Measurements from ENCODE around the gene FGF14.

The FGF14 gene

DNA sequence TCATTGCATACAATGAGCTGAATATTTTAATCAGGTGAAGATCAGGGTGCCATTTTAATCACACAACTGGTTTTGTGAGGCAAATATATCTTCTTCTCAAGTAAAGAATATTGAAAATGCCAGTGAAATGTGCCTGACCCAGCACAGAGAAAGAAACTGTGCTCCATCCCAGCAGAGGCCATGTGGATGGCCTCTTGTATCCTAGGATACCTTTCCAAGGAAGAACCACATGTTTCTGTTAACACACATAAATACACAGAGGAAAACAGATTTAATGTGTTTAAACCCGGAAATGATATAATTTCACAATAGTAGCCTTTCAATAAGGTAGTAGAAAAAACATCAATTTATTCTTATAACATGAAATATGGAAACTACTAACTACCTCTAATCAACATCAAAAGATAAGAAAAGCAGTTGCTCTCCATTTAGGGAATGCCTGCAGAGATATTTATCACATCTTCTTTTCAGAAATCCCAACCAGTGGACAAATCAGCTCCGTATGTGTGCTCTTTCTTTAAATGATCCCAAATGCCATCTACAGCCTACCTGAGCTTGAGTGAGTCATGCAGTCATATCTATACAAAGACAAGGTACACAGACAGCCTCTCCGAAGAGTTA is 157.1 kb downstream of the FGF14 start:
- Histone ChIP-seq H3K18ac (ENCODE audit: low read length) (no peak overlapping the region), H2BK15ac (ENCODE audit: low read length) (no peak overlapping the region), H2BK5ac (ENCODE audit: low read length) (no peak overlapping the region), H3K4me3 (ENCODE audit: low read length in 2 of 2) (no peak overlapping the region), H2BK12ac (ENCODE audit: low read length) (no peak overlapping the region), H3K27ac (replicated peaks; ENCODE audit: low read length) (no peak overlapping the region), H3K36me3 (replicated peaks in 1 of 2; ENCODE audit: control insufficient read depth in 2 of 2, insufficient read depth in 2 of 2, low read length in 2 of 2) (no peaks in the 10 kb centered on the region), H3K4me1 (ENCODE audit: control insufficient read depth in 2 of 2, insufficient read depth in 1 of 2, low read depth in 1 of 2, low read length in 2 of 2) (peaks cover 0 to 2% of the 10 kb centered on the region in 2 donors), H4K8ac (ENCODE audit: low read depth, low read length) (no peak overlapping the region), H3K9me3 (replicated peaks in 1 of 2; ENCODE audit: control insufficient read depth in 2 of 2, insufficient read depth in 1 of 2, low read depth in 1 of 2, low read length in 2 of 2) (peaks cover 0 to 5% of the 10 kb centered on the region in 2 donors), H2AFZ (ENCODE audit: low read length) (no peak overlapping the region), H3K14ac (ENCODE audit: low read length) (no peak overlapping the region), H2AK5ac (ENCODE audit: low read depth, low read length) (no peak overlapping the region), H3K9ac (ENCODE audit: low read depth, low read length, poor library complexity) (no peak overlapping the region), H3K4ac (ENCODE audit: low read length) (no peak overlapping the region), H4K91ac (ENCODE audit: low read depth, low read length, poor library complexity) (no peak overlapping the region), H3K23ac (ENCODE audit: low read depth, low read length, poor library complexity) (no peak overlapping the region), H2BK120ac (ENCODE audit: low read depth, low read length) (no peak overlapping the region), H3K27me3 (ENCODE audit: control insufficient read depth in 3 of 3, insufficient read depth in 3 of 3, low read depth in 1 of 3, low read length in 3 of 3) (no peaks in the 10 kb centered on the region), H3K4me2 (ENCODE audit: insufficient read depth, low read length, poor library complexity, severe bottlenecking) (no peak overlapping the region), H3K79me1 (ENCODE audit: low read depth, low read length) (no peaks in the 10 kb centered on the region)
- no CpG with 5 or more reads among the region's 3 CpGs for WGBS, 2 donors (ENCODE audit: extremely low coverage in 2 of 2, insufficient read length in 2 of 2, insufficient replicate concordance in 1 of 2)
- no peak for DNase-seq (ENCODE audit: low spot score)

DNA sequence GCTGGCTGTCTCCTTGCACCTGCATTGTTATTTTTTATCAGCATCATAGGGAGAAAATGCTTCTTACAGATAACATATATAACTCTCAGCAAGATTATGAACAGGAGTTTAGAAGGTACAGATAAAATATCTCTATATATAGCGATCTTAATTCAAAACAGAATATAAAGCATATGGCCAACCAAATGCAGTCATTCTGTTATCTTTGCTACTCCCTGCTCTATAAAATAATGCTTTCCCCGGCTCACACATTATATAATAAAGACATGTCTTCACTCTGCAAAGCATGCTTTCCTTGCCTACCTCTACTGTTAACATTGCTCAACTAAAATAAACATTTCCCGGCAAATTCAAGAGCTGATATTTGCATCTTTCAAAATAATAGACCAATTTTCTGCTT is 161.7 kb downstream of the FGF14 start:
- H3K79me1 ChIP-seq (ENCODE audit: low read depth, low read length): no peaks in the 10 kb centered on the region
- no peak overlapping the region for H2BK15ac ChIP-seq (ENCODE audit: low read length)
- no peak overlapping the region for H2BK12ac ChIP-seq (ENCODE audit: low read length)
- H3K9me3 ChIP-seq (replicated peaks in 1 of 2; ENCODE audit: control insufficient read depth in 2 of 2, insufficient read depth in 1 of 2, low read depth in 1 of 2, low read length in 2 of 2): peaks cover 0 to 5% of the 10 kb centered on the region in 2 donors
- H3K23ac ChIP-seq (ENCODE audit: low read depth, low read length, poor library complexity): no peak overlapping the region
- H4K91ac ChIP-seq (ENCODE audit: low read depth, low read length, poor library complexity): no peak overlapping the region
- H4K8ac ChIP-seq (ENCODE audit: low read depth, low read length): no peak overlapping the region
- no peak overlapping the region for H3K9ac ChIP-seq (ENCODE audit: low read depth, low read length, poor library complexity)
- no peak overlapping the region for H2AK5ac ChIP-seq (ENCODE audit: low read depth, low read length)
- peaks cover 1 to 2% of the 10 kb centered on the region in 2 donors for H3K4me1 ChIP-seq (ENCODE audit: control insufficient read depth in 2 of 2, insufficient read depth in 1 of 2, low read depth in 1 of 2, low read length in 2 of 2)
- no peak overlapping the region for H3K4me3 ChIP-seq (ENCODE audit: low read length in 2 of 2)
- H3K18ac ChIP-seq (ENCODE audit: low read length): no peak overlapping the region
- H2BK5ac ChIP-seq (ENCODE audit: low read length): no peak overlapping the region
- H3K27ac ChIP-seq (replicated peaks; ENCODE audit: low read length): no peak overlapping the region
- H2BK120ac ChIP-seq (ENCODE audit: low read depth, low read length): no peak overlapping the region
- no peaks in the 10 kb centered on the region for H3K27me3 ChIP-seq (ENCODE audit: control insufficient read depth in 3 of 3, insufficient read depth in 3 of 3, low read depth in 1 of 3, low read length in 3 of 3)
- H3K36me3 ChIP-seq (replicated peaks in 1 of 2; ENCODE audit: control insufficient read depth in 2 of 2, insufficient read depth in 2 of 2, low read length in 2 of 2): no peaks in the 10 kb centered on the region
- H3K4me2 ChIP-seq (ENCODE audit: insufficient read depth, low read length, poor library complexity, severe bottlenecking): no peak overlapping the region
- H3K4ac ChIP-seq (ENCODE audit: low read length): no peak overlapping the region
- DNase-seq (ENCODE audit: low spot score): no peak
- H3K14ac ChIP-seq (ENCODE audit: low read length): no peak overlapping the region
- no CpG with 5 or more reads among the region's 3 CpGs for WGBS, 2 donors (ENCODE audit: extremely low coverage in 2 of 2, insufficient read length in 2 of 2, insufficient replicate concordance in 1 of 2)
- H2AFZ ChIP-seq (ENCODE audit: low read length): no peak overlapping the region

DNA sequence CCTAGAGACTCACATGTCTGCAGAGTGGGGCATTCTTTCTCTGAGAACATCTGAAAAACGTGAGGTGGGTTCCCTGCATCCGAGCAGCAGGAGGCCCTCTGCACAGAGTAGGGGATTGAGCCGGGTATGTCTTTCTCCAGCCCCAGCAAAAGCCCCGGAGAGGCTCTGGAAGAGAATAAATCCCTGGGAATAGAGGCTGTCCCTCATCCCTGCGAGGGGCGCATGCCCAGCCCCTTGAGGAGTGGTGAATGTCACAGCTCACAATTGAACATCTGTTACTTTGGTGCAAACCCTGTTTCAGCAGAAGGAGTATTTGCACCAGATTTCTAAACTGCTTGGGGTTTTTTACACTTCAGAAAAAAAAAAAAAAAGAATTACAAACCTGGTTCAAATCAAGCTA is 164.6 kb downstream of the FGF14 start:
- H3K14ac ChIP-seq (ENCODE audit: low read length): no peak overlapping the region
- no peaks in the 10 kb centered on the region for H3K27me3 ChIP-seq (ENCODE audit: control insufficient read depth in 3 of 3, insufficient read depth in 3 of 3, low read depth in 1 of 3, low read length in 3 of 3)
- no peak overlapping the region for H2AK5ac ChIP-seq (ENCODE audit: low read depth, low read length)
- H2BK15ac ChIP-seq (ENCODE audit: low read length): no peak overlapping the region
- peak overlapping the region; percentile 52 for H3K18ac ChIP-seq (ENCODE audit: low read length)
- H2BK120ac ChIP-seq (ENCODE audit: low read depth, low read length): no peak overlapping the region
- H3K36me3 ChIP-seq (replicated peaks in 1 of 2; ENCODE audit: control insufficient read depth in 2 of 2, insufficient read depth in 2 of 2, low read length in 2 of 2): no peaks in the 10 kb centered on the region
- no peak overlapping the region for H3K9ac ChIP-seq (ENCODE audit: low read depth, low read length, poor library complexity)
- H3K4me3 ChIP-seq (ENCODE audit: low read length in 2 of 2): no peak overlapping the region
- H3K4me1 ChIP-seq (ENCODE audit: control insufficient read depth in 2 of 2, insufficient read depth in 1 of 2, low read depth in 1 of 2, low read length in 2 of 2): peaks cover 1 to 2% of the 10 kb centered on the region in 2 donors
- WGBS, 2 donors (ENCODE audit: extremely low coverage in 2 of 2, insufficient read length in 2 of 2, insufficient replicate concordance in 1 of 2): no CpG with 5 or more reads among the region's 6 CpGs
- H3K4ac ChIP-seq (ENCODE audit: low read length): no peak overlapping the region
- H3K27ac ChIP-seq (replicated peaks; ENCODE audit: low read length): no peak overlapping the region
- no peak overlapping the region for H4K8ac ChIP-seq (ENCODE audit: low read depth, low read length)
- H2AFZ ChIP-seq (ENCODE audit: low read length): no peak overlapping the region
- no peak overlapping the region for H3K23ac ChIP-seq (ENCODE audit: low read depth, low read length, poor library complexity)
- no peak for DNase-seq (ENCODE audit: low spot score)
- no peak overlapping the region for H3K4me2 ChIP-seq (ENCODE audit: insufficient read depth, low read length, poor library complexity, severe bottlenecking)
- H3K79me1 ChIP-seq (ENCODE audit: low read depth, low read length): no peaks in the 10 kb centered on the region
- H2BK5ac ChIP-seq (ENCODE audit: low read length): no peak overlapping the region
- no peaks in the 10 kb centered on the region for H3K9me3 ChIP-seq (replicated peaks in 1 of 2; ENCODE audit: control insufficient read depth in 2 of 2, insufficient read depth in 1 of 2, low read depth in 1 of 2, low read length in 2 of 2)
- H4K91ac ChIP-seq (ENCODE audit: low read depth, low read length, poor library complexity): no peak overlapping the region
- H2BK12ac ChIP-seq (ENCODE audit: low read length): no peak overlapping the region

- Histone ChIP-seq H3K4me1 (ENCODE audit: control insufficient read depth in 2 of 2, insufficient read depth in 1 of 2, low read depth in 1 of 2, low read length in 2 of 2) (peaks cover 1 to 2% of the 10 kb centered on the region in 2 donors), H3K79me1 (ENCODE audit: low read depth, low read length) (no peaks in the 10 kb centered on the region), H3K27ac (replicated peaks; ENCODE audit: low read length) (no peak overlapping the region), H3K4me3 (ENCODE audit: low read length in 2 of 2) (no peak overlapping the region), H2BK5ac (ENCODE audit: low read length) (no peak overlapping the region), H4K8ac (ENCODE audit: low read depth, low read length) (no peak overlapping the region), H3K4ac (ENCODE audit: low read length) (no peak overlapping the region), H3K27me3 (ENCODE audit: control insufficient read depth in 3 of 3, insufficient read depth in 3 of 3, low read depth in 1 of 3, low read length in 3 of 3) (no peaks in the 10 kb centered on the region), H2AK5ac (ENCODE audit: low read depth, low read length) (no peak overlapping the region), H3K4me2 (ENCODE audit: insufficient read depth, low read length, poor library complexity, severe bottlenecking) (no peak overlapping the region), H2BK15ac (ENCODE audit: low read length) (no peak overlapping the region), H3K14ac (ENCODE audit: low read length) (no peak overlapping the region), H2BK12ac (ENCODE audit: low read length) (no peak overlapping the region), H2BK120ac (ENCODE audit: low read depth, low read length) (no peak overlapping the region), H4K91ac (ENCODE audit: low read depth, low read length, poor library complexity) (no peak overlapping the region), H3K23ac (ENCODE audit: low read depth, low read length, poor library complexity) (no peak overlapping the region), H3K9ac (ENCODE audit: low read depth, low read length, poor library complexity) (no peak overlapping the region), H2AFZ (ENCODE audit: low read length) (no peak overlapping the region), H3K9me3 (replicated peaks in 1 of 2; ENCODE audit: control insufficient read depth in 2 of 2, insufficient read depth in 1 of 2, low read depth in 1 of 2, low read length in 2 of 2) (no peaks in the 10 kb centered on the region), H3K36me3 (replicated peaks in 1 of 2; ENCODE audit: control insufficient read depth in 2 of 2, insufficient read depth in 2 of 2, low read length in 2 of 2) (no peaks in the 10 kb centered on the region), H3K18ac (ENCODE audit: low read length) (peak overlapping the region; percentile 52)
- no CpG with 5 or more reads among the region's 8 CpGs for WGBS, 2 donors (ENCODE audit: extremely low coverage in 2 of 2, insufficient read length in 2 of 2, insufficient replicate concordance in 1 of 2)
- DNase-seq (ENCODE audit: low spot score): no peak
Measured at GRCh38 chr13:102236830-102237229, 165.0 kb downstream of the FGF14 start.

Measured in neuronal stem cell (in vitro differentiated cells).